H1 (cell line): ENCODE measurements around the gene ACOX1. TPM values are rescaled to one million over a fixed set of nuclear protein-coding genes. Genes with fewer than 3 reads are reported as not detected.
A peak's percentile ranks its signal among the peaks of the same experiment; 100 is the strongest.

Experiments used
- ATF3 ChIP-seq: IDR thresholded peaks from 2 replicates; pipeline ENCODE4 v1.6.1; 2011; ENCODE audit warnings: low read depth, mild to moderate bottlenecking, low read length; ENCODE audit not compliant: insufficient read depth
- BACH1 ChIP-seq: IDR thresholded peaks from 2 replicates; pipeline ENCODE4 v1.6.1; 2012; ENCODE audit warnings: low read length, improper control_type of control experiment
- BRCA1 ChIP-seq: IDR thresholded peaks from 2 replicates; pipeline ENCODE4 v1.6.1; 2012; ENCODE audit warnings: low read depth, low read length, improper control_type of control experiment
- CBX5 ChIP-seq: fragments of 300-800, 300-1000 bp; sonication (generic); IDR thresholded peaks from 2 replicates; pipeline ENCODE4 v1.7.1; 2016; ENCODE audit warnings: antibody characterized with exemption, low read length, low read depth
- CEBPB ChIP-seq: IDR thresholded peaks from 2 replicates; pipeline ENCODE4 v1.6.1; 2012; ENCODE audit warnings: low read depth, low read length
- CHD1 ChIP-seq: IDR thresholded peaks from 2 replicates; pipeline ENCODE4 v1.6.1; 2012; ENCODE audit warnings: low read depth, low read length, improper control_type of control experiment
- CHD2 ChIP-seq: IDR thresholded peaks from 2 replicates; pipeline ENCODE4 v1.6.1; 2012; ENCODE audit warnings: low read length, improper control_type of control experiment
- EZH2 ChIP-seq: fragments of 200-600 bp; sonication (generic); IDR thresholded peaks from 2 replicates; pipeline ENCODE4 v1.7.1; 2012; ENCODE audit warnings: low read depth, mild to moderate bottlenecking, moderate library complexity, low read length, inconsistent platforms; ENCODE audit not compliant: severe bottlenecking
- JUND ChIP-seq: IDR thresholded peaks from 2 replicates; pipeline ENCODE4 v1.6.1; 2011; ENCODE audit warnings: mild to moderate bottlenecking, improper control_type of control experiment, low read length
- KDM5A ChIP-seq: fragments of 200-600 bp; IDR thresholded peaks from 2 replicates; pipeline ENCODE4 v1.7.1; 2012; ENCODE audit warnings: mild to moderate bottlenecking, low read length, inconsistent platforms, mixed read lengths
- NANOG ChIP-seq: IDR thresholded peaks from 2 replicates; pipeline ENCODE4 v1.6.1; 2011; ENCODE audit warnings: low read length, low read depth, mild to moderate bottlenecking, inconsistent platforms; ENCODE audit not compliant: insufficient read depth, poor library complexity, severe bottlenecking
- NRF1 ChIP-seq: IDR thresholded peaks from 2 replicates; pipeline ENCODE4 v1.6.1; 2011; ENCODE audit warnings: mild to moderate bottlenecking, low read depth, low read length, improper control_type of control experiment
- POLR2AphosphoS5 ChIP-seq: IDR thresholded peaks from 2 replicates; pipeline ENCODE4 v1.6.1; 2011; ENCODE audit warnings: low read depth, low read length
- POU5F1 ChIP-seq: IDR thresholded peaks from 2 replicates; pipeline ENCODE4 v1.6.1; 2011; ENCODE audit warnings: low read depth, mild to moderate bottlenecking, low read length, moderate library complexity
- RBBP5 ChIP-seq: IDR thresholded peaks from 2 replicates; pipeline ENCODE4 v1.7.1; 2012; ENCODE audit warnings: low read depth, mild to moderate bottlenecking, inconsistent platforms, low read length, moderate library complexity, borderline replicate concordance
- SAP30 ChIP-seq: fragments of 300-600 bp; sonication (generic); IDR thresholded peaks from 2 replicates; pipeline ENCODE4 v1.7.1; 2012; ENCODE audit warnings: low read length, moderate library complexity, mild to moderate bottlenecking, inconsistent platforms; ENCODE audit not compliant: insufficient read depth, insufficient replicate concordance
- SRF ChIP-seq: IDR thresholded peaks from 2 replicates; pipeline ENCODE4 v1.6.1; 2011; ENCODE audit warnings: mild to moderate bottlenecking, low read depth, low read length, moderate library complexity
- SUZ12 ChIP-seq: fragments of 200-600 bp; sonication (generic); IDR thresholded peaks from 2 replicates; pipeline ENCODE4 v1.6.1; 2012; ENCODE audit warnings: mild to moderate bottlenecking, inconsistent platforms, low read length, moderate library complexity, mixed read lengths
- TAF7 ChIP-seq: optimal IDR thresholded peaks from 2 replicates; pipeline ENCODE3; 2011; ENCODE audit warnings: low read depth, mild to moderate bottlenecking, inconsistent platforms, low read length, moderate library complexity, borderline replicate concordance
- TCF12 ChIP-seq: IDR thresholded peaks from 2 replicates; pipeline ENCODE4 v1.6.1; 2011; ENCODE audit warnings: low read depth, mild to moderate bottlenecking, low read length
- USF2 ChIP-seq: IDR thresholded peaks from 2 replicates; pipeline ENCODE4 v1.6.1; 2011; ENCODE audit warnings: low read length, improper control_type of control experiment
- ZNF274 ChIP-seq: IDR thresholded peaks from 2 replicates; pipeline ENCODE4 v1.7.0; 2012; ENCODE audit warnings: low read length, borderline replicate concordance; ENCODE audit errors: extremely low read depth
- polyA plus RNA-seq, 7 experiments: library from polyadenylated mRNA; depleted of rRNA in 3 of 7; stranded (reverse) in 5 of 7; unstranded in 2 of 7; fragments of >200 nt in 5 of 7; fragments of 200-250 nt in 2 of 7; gene quantifications; 1 replicate in 5 of 7; 2 replicates in 1 of 7; 4 replicates in 1 of 7; pipeline versions ENCODE4 v1.2.1 to v1.2.3, GENCODE V29; 2011 to 2013; ENCODE audit warnings: missing spikeins in 2 of 7, mixed read lengths in 2 of 7
- total RNA-seq: library from RNA; stranded (reverse); fragmentation: NEBNext Ultra II Directional; extraction: Animal tissue kit (Norgen Biotek cat#: 25700); gene quantifications from 2 replicates; pipeline ENCODE4 v1.2.1, GENCODE V29; 2021

Gene ACOX1
- total and polyA plus RNA-seq, 2 of the 8 experiments (the other 6 are each of a cell fraction or from before 2014, with no cell fraction given), result 10.5 to 30.4 TPM

GRCh38 chr17:75940727-75941441 is 38.1 kb downstream of the ACOX1 start, which contains the start of gene FBF1 (continued):
- TF ChIP-seq USF2 (no peak), CHD1 (no peak), EZH2 (no peak), CEBPB (no peak), TAF7 (peak; percentile 83), TCF12 (no peak), POLR2AphosphoS5 (peak; percentile 83), SRF (0 out of 2 replicates have a peak, but pooled peaks have one; percentile 26), CBX5 (no peak), KDM5A (no peak), NANOG (no peak), SAP30 (peak; percentile 84), RBBP5 (no peak; the same call in 1 of the 2 replicates), JUND (peak; percentile 20; the same call in 1 of the 2 replicates), BRCA1 (no peak), NRF1 (no peak), ZNF274 (no peak), BACH1 (no peak), POU5F1 (no peak), ATF3 (no peak), CHD2 (no peak), SUZ12 (no peak)
